ENCODE results near the gene ZNF20. TPM values are rescaled to one million over a fixed set of nuclear protein-coding genes. Genes with fewer than 3 reads are reported as not detected.
A peak's percentile ranks its signal among the peaks of the same experiment; 100 is the strongest.

ZNF20 gene
- total RNA-seq (2014; rRNA removed) = 5.8 and 6.0 TPM in 2 replicates
- 2.4 TPM for polyA plus RNA-seq (2012)

- DNase-seq (ENCODE audit: low read depth) = peak; percentile 89
These were observed at the start of gene ZNF20 for GRCh38 chr19:12139885-12140544. Gene ZNF20 (minus strand): TSS chr19:12140350. CDS start chr19:12140182, 168 bp downstream.

GRCh38 chr19:12187625-12188024 is 47.5 kb upstream of the ZNF20 start:
- DNase-seq (ENCODE audit: low read depth) = no peak

- no peak for DNase-seq (ENCODE audit: low read depth)
These were observed 40.2 kb upstream of the ZNF20 start for GRCh38 chr19:12180377-12180776.

GRCh38 chr19:12166626-12167025 is 26.5 kb upstream of the ZNF20 start:
- DNase-seq (ENCODE audit: low read depth) = no peak

- peak; percentile 58 for DNase-seq (ENCODE audit: low read depth)
These were observed 23.7 kb upstream of the ZNF20 start for GRCh38 chr19:12163826-12164225.

GRCh38 chr19:12162882-12163806 is 23.0 kb upstream of the ZNF20 start, which contains the start of gene ZNF136:
Gene ZNF136 (plus strand): TSS chr19:12163096. CDS start chr19:12163204, 108 bp downstream.
- peak; percentile 95 for DNase-seq (ENCODE audit: low read depth)

GRCh38 chr19:12162513-12162881 is 22.3 kb upstream of the ZNF20 start:
- DNase-seq (ENCODE audit: low read depth) = no peak

- DNase-seq (ENCODE audit: low read depth) = no peak
These were observed 19.7 kb upstream of the ZNF20 start for GRCh38 chr19:12159773-12160414.

GRCh38 chr19:12156223-12157058 is 16.3 kb upstream of the ZNF20 start, which contains the start of gene ZNF625:
Gene ZNF625 (minus strand): TSS chr19:12156734. CDS start chr19:12156558, 176 bp downstream.
- peak; percentile 90 for DNase-seq (ENCODE audit: low read depth)

- no peak for DNase-seq (ENCODE audit: low read depth)
These were observed 15.2 kb upstream of the ZNF20 start for GRCh38 chr19:12155324-12155860.

- DNase-seq (ENCODE audit: low read depth) = no peak
These were observed 5.2 kb upstream of the ZNF20 start for GRCh38 chr19:12145348-12145747.

- no peak for DNase-seq (ENCODE audit: low read depth)
These were observed 1.2 kb upstream of the ZNF20 start for GRCh38 chr19:12141405-12141736.

- peak; percentile 74 for DNase-seq (ENCODE audit: low read depth)
These were observed 625 bp upstream of the ZNF20 start for GRCh38 chr19:12140545-12141404.

- DNase-seq (ENCODE audit: low read depth) = no peak
These were observed 881 bp downstream of the ZNF20 start for GRCh38 chr19:12139269-12139668.

GRCh38 chr19:12137221-12137940 is 2.8 kb downstream of the ZNF20 start:
- no peak for DNase-seq (ENCODE audit: low read depth)

GRCh38 chr19:12133069-12133468 is 7.1 kb downstream of the ZNF20 start:
- DNase-seq (ENCODE audit: low read depth) = peak; percentile 37

GRCh38 chr19:12126707-12127106 is 13.4 kb downstream of the ZNF20 start:
- no peak for DNase-seq (ENCODE audit: low read depth)

- no peak for DNase-seq (ENCODE audit: low read depth)
These were observed 22.8 kb downstream of the ZNF20 start for GRCh38 chr19:12117201-12117970.

Measured in LHCN-M2 (cell line).